C4-2B (cell line): ENCODE results near the gene CYGB.

Source experiments
- ZFX ChIP-seq: fragments of 450-650 bp; IDR thresholded peaks from 2 replicates; pipeline ENCODE4 v1.6.1; 2017
- TF ChIP-seq, protein P1 (sequence below): fragments of 450-650 bp; conservative IDR thresholded peaks from 2 replicates; pipeline ENCODE4 v1.5.1; 2017; ENCODE audit warnings: mild to moderate bottlenecking

DNA sequence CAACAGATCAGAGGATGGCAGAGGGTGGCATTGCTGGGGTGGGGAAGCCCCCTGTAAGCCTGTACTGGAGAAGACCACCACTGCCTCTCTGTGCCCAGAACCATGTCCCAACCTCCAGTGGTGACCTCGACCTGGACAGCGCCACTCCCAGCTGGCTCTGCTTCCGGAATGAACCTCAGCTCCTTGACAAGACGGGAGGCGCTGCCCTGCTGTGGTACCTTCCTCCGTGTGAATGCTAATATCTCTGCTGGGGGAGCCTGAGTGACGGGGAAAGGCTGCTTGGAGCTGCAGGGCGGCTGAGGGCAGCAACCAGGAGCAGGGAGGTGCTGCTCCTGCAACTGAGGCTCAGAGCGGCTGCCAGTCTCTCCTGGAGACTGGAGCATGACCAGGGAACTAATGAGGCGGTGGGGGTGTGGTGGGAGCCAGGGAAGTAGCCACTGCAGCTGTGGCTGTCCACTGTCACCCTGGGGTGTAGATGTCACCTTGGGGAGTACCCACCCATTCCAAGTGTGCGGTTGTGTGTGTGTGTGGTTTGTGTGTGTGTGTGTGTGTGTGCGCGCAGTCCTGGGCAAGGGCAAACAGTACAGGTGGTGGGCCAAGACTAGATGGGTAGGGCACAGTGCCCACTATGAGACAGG is 8.5 kb upstream of the CYGB start:
- TF ChIP-seq, protein P1, sequence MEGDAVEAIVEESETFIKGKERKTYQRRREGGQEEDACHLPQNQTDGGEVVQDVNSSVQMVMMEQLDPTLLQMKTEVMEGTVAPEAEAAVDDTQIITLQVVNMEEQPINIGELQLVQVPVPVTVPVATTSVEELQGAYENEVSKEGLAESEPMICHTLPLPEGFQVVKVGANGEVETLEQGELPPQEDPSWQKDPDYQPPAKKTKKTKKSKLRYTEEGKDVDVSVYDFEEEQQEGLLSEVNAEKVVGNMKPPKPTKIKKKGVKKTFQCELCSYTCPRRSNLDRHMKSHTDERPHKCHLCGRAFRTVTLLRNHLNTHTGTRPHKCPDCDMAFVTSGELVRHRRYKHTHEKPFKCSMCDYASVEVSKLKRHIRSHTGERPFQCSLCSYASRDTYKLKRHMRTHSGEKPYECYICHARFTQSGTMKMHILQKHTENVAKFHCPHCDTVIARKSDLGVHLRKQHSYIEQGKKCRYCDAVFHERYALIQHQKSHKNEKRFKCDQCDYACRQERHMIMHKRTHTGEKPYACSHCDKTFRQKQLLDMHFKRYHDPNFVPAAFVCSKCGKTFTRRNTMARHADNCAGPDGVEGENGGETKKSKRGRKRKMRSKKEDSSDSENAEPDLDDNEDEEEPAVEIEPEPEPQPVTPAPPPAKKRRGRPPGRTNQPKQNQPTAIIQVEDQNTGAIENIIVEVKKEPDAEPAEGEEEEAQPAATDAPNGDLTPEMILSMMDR: no peak
- TF ChIP-seq ZFX: no peak
